SJCRH30 (cell line): ENCODE results near the gene DACT3. TPM values are rescaled to one million over a fixed set of nuclear protein-coding genes. Genes with fewer than 3 reads are reported as not detected.
"Not testable (repeated sequence)": the region's sequence is repeated elsewhere in the genome, so short reads cannot be mapped to it uniquely, and the experiment has no call there.

Source experiments
- DNase-seq, 2 experiments: peaks; one replicate each; pipeline ENCODE4 v3.0.0-alpha.2; 2015 to 2020
- H3K27ac ChIP-seq: fragments of 250-450 bp; sonication (Bioruptor Pico); 2 replicates; pipeline ENCODE4 v1.5.1; 2020; ENCODE audit warnings: mild to moderate bottlenecking, moderate library complexity
- H3K27me3 ChIP-seq: fragments of 250-450 bp; sonication (Bioruptor Pico); 2 replicates; pipeline ENCODE4 v1.5.1; 2020; ENCODE audit warnings: mild to moderate bottlenecking, moderate library complexity
- H3K36me3 ChIP-seq: fragments of 250-450 bp; sonication (Bioruptor Pico); 2 replicates; pipeline ENCODE4 v1.5.1; 2020; ENCODE audit warnings: mild to moderate bottlenecking, moderate library complexity
- H3K4me1 ChIP-seq: fragments of 250-450 bp; sonication (Bioruptor Pico); 2 replicates; pipeline ENCODE4 v1.5.1; 2020; ENCODE audit warnings: mild to moderate bottlenecking, moderate library complexity
- H3K4me3 ChIP-seq: fragments of 250-450 bp; sonication (Bioruptor Pico); 2 replicates; pipeline ENCODE4 v1.5.1; 2020; ENCODE audit warnings: mild to moderate bottlenecking, moderate library complexity
- H3K9me3 ChIP-seq: fragments of 250-450 bp; sonication (Bioruptor Pico); replicated peaks from 2 replicates; pipeline ENCODE4 v1.5.1; 2020; ENCODE audit warnings: mild to moderate bottlenecking, moderate library complexity
- total RNA-seq: library from RNA; depleted of rRNA; stranded (reverse); fragments of >200 nt; shearing (Covaris generic); gene quantifications from 2 replicates; pipeline ENCODE4 v1.2.3, GENCODE V29; 2014

Gene DACT3
- total RNA-seq, 1 experiment from 2014 or later, result 2.6 TPM

- H3K27me3 ChIP-seq, result peaks cover 7% of the 10 kb centered on the region; the same call in 1 of the 2 replicates
- H3K4me1 ChIP-seq, result peaks cover 13% of the 10 kb centered on the region
- DNase-seq, result peak in 1 of 2 experiments; percentile 51
- H3K27ac ChIP-seq, result no peak overlapping the region
- no peaks in the 10 kb centered on the region for H3K9me3 ChIP-seq
- no peaks in the 10 kb centered on the region for H3K36me3 ChIP-seq
- no peak overlapping the region for H3K4me3 ChIP-seq
Observed at GRCh38 chr19:46631481-46631880, 29.5 kb downstream of the DACT3 start.

- peaks cover 7% of the 10 kb centered on the region; the same call in 1 of the 2 replicates for H3K27me3 ChIP-seq
- peaks cover 13% of the 10 kb centered on the region for H3K4me1 ChIP-seq
- H3K9me3 ChIP-seq, result no peaks in the 10 kb centered on the region
- H3K36me3 ChIP-seq, result no peaks in the 10 kb centered on the region
- DNase-seq, result peak in 1 of 2 experiments; percentile 46
- 0 out of 2 replicates have a peak overlapping the region, but pooled peaks have one; percentile 10 for H3K27ac ChIP-seq
- no peak overlapping the region for H3K4me3 ChIP-seq
Observed at GRCh38 chr19:46630586-46631205, 30.3 kb downstream of the DACT3 start.

- Histone ChIP-seq H3K36me3 (no peaks in the 10 kb centered on the region), H3K4me1 (peaks cover 13% of the 10 kb centered on the region), H3K27me3 (peaks cover 1% of the 10 kb centered on the region; the same call in 1 of the 2 replicates), H3K9me3 (no peaks in the 10 kb centered on the region), H3K4me3 (no peak overlapping the region), H3K27ac (no peak overlapping the region)
- no peak for DNase-seq
Observed at GRCh38 chr19:46629546-46630025, 31.4 kb downstream of the DACT3 start.

- H3K27ac ChIP-seq, H3K36me3 ChIP-seq, H3K4me3 ChIP-seq, DNase-seq, H3K9me3 ChIP-seq, H3K27me3 ChIP-seq: not testable (repeated sequence)
- H3K4me1 ChIP-seq, result peaks cover 13% of the 10 kb centered on the region
Observed at GRCh38 chr19:46628970-46629369, 32.0 kb downstream of the DACT3 start.

GRCh38 chr19:46626446-46626845 lies 34.5 kb downstream of the DACT3 start:
- peaks cover 8% of the 10 kb centered on the region; the same call in 1 of the 2 replicates for H3K27me3 ChIP-seq

GRCh38 chr19:46625731-46626130 lies 35.3 kb downstream of the DACT3 start:
- no peak for DNase-seq
- H3K9me3 ChIP-seq, result no peaks in the 10 kb centered on the region
- H3K4me3 ChIP-seq, result no peak overlapping the region
- H3K4me1 ChIP-seq, result peaks cover 5% of the 10 kb centered on the region
- no peak overlapping the region for H3K27ac ChIP-seq
- no peaks in the 10 kb centered on the region for H3K36me3 ChIP-seq
- H3K27me3 ChIP-seq, result peaks cover 8% of the 10 kb centered on the region; the same call in 1 of the 2 replicates

More at GRCh38 chr19:46626446-46626845, 34.5 kb downstream of the DACT3 start:
- no peak overlapping the region for H3K27ac ChIP-seq
- no peaks in the 10 kb centered on the region for H3K36me3 ChIP-seq
- no peak for DNase-seq
- no peaks in the 10 kb centered on the region for H3K9me3 ChIP-seq
- H3K4me1 ChIP-seq, result peaks cover 11% of the 10 kb centered on the region
- no peak overlapping the region for H3K4me3 ChIP-seq

- no peak within 1 kb of the TSS for H3K27ac ChIP-seq
Observed at GRCh38 chr19:46624958-46625661, 35.9 kb downstream of the DACT3 start, which contains the start of gene PTGIR. Gene PTGIR (minus strand): TSS chr19:46625089. CDS start chr19:46624225, 864 bp downstream.

GRCh38 chr19:46623915-46624502 lies 37.0 kb downstream of the DACT3 start:
- H3K27ac ChIP-seq, result no peak overlapping the region

More at GRCh38 chr19:46624958-46625661, 35.9 kb downstream of the DACT3 start, which contains the start of gene PTGIR:
- peaks cover 8% of the 10 kb centered on the region; the same call in 1 of the 2 replicates for H3K27me3 ChIP-seq
- no peaks in the 10 kb centered on the region for H3K36me3 ChIP-seq
- peak; percentile 33 to 41 for DNase-seq
- peaks cover 8% of the 10 kb centered on the region; the same call in 1 of the 2 replicates for H3K4me1 ChIP-seq
- H3K9me3 ChIP-seq, result no peaks in the 10 kb centered on the region
- no peak within 1 kb of the TSS for H3K4me3 ChIP-seq

GRCh38 chr19:46622118-46622446 lies 38.9 kb downstream of the DACT3 start:
- Histone ChIP-seq H3K27me3 (peaks cover 8% of the 10 kb centered on the region; the same call in 1 of the 2 replicates), H3K9me3 (no peaks in the 10 kb centered on the region), H3K4me3 (no peak overlapping the region), H3K36me3 (no peaks in the 10 kb centered on the region), H3K27ac (no peak overlapping the region), H3K4me1 (peaks cover 23% of the 10 kb centered on the region)
- no peak for DNase-seq

More at GRCh38 chr19:46623915-46624502, 37.0 kb downstream of the DACT3 start:
- H3K36me3 ChIP-seq, result no peaks in the 10 kb centered on the region
- peaks cover 8% of the 10 kb centered on the region; the same call in 1 of the 2 replicates for H3K27me3 ChIP-seq
- DNase-seq, result no peak
- no peak overlapping the region for H3K4me3 ChIP-seq
- peaks cover 14% of the 10 kb centered on the region; the same call in 1 of the 2 replicates for H3K4me1 ChIP-seq
- H3K9me3 ChIP-seq, result no peaks in the 10 kb centered on the region

- DNase-seq, result no peak
- Histone ChIP-seq H3K27me3 (peaks cover 8% of the 10 kb centered on the region; the same call in 1 of the 2 replicates), H3K4me1 (peaks cover 27% of the 10 kb centered on the region), H3K36me3 (no peaks in the 10 kb centered on the region), H3K4me3 (no peak overlapping the region), H3K9me3 (no peaks in the 10 kb centered on the region), H3K27ac (no peak overlapping the region)
Observed at GRCh38 chr19:46621191-46622117, 39.5 kb downstream of the DACT3 start.

GRCh38 chr19:46620716-46621115 lies 40.3 kb downstream of the DACT3 start:
- Histone ChIP-seq H3K4me3 (no peak overlapping the region), H3K36me3 (no peaks in the 10 kb centered on the region), H3K27ac (no peak overlapping the region), H3K27me3 (peaks cover 8% of the 10 kb centered on the region; the same call in 1 of the 2 replicates), H3K9me3 (no peaks in the 10 kb centered on the region), H3K4me1 (peaks cover 28% of the 10 kb centered on the region)
- peak in 1 of 2 experiments; percentile 32 for DNase-seq

- Histone ChIP-seq H3K4me3 (no peak overlapping the region), H3K27ac (no peak overlapping the region), H3K27me3 (peaks cover 8% of the 10 kb centered on the region; the same call in 1 of the 2 replicates), H3K36me3 (no peaks in the 10 kb centered on the region), H3K4me1 (peaks cover 28% of the 10 kb centered on the region), H3K9me3 (no peaks in the 10 kb centered on the region)
- DNase-seq, result no peak
Observed at GRCh38 chr19:46620267-46620666, 40.7 kb downstream of the DACT3 start.

GRCh38 chr19:46618670-46619231 lies 42.2 kb downstream of the DACT3 start:
- H3K27ac ChIP-seq, result no peak overlapping the region

More at GRCh38 chr19:46618670-46619231, 42.2 kb downstream of the DACT3 start:
- Histone ChIP-seq H3K4me3 (no peak overlapping the region), H3K27me3 (peaks cover 8% of the 10 kb centered on the region; the same call in 1 of the 2 replicates), H3K4me1 (peaks cover 28% of the 10 kb centered on the region), H3K36me3 (no peaks in the 10 kb centered on the region), H3K9me3 (no peaks in the 10 kb centered on the region)
- DNase-seq, result peak in 1 of 2 experiments; percentile 63
